Liver (tissue), 3 donors: ENCODE data around the gene HNRNPA1L2.
"Not testable (repeated sequence)": the region's sequence is repeated elsewhere in the genome, so short reads cannot be mapped to it uniquely, and the experiment has no call there.

Experiments
- EGR1 ChIP-seq, 2 donors: IDR thresholded peaks; 2 replicates each; pipeline ENCODE4 v1.6.1; 2016 to 2018; ENCODE audit warnings: antibody characterized with exemption in 2 of 2, low read depth in 2 of 2
- NR2F2 ChIP-seq: IDR thresholded peaks from 2 replicates; pipeline ENCODE4 v1.6.1; 2016; ENCODE audit warnings: antibody characterized with exemption
- YY1 ChIP-seq: IDR thresholded peaks from 2 replicates; pipeline ENCODE4 v1.6.1; 2016; ENCODE audit warnings: antibody characterized with exemption, mild to moderate bottlenecking
- TF ChIP-seq, protein P1 (sequence below): fragments of 150-350 bp; IDR thresholded peaks from 2 replicates; pipeline ENCODE4 v1.5.1; 2017; ENCODE audit warnings: improper control_type of control experiment, low read depth, low read length; ENCODE audit not compliant: missing input control
- TF ChIP-seq, protein P2 (sequence below): IDR thresholded peaks from 2 replicates; pipeline ENCODE4 v1.6.1; 2016; ENCODE audit warnings: antibody characterized with exemption
- TF ChIP-seq, protein P3 (sequence below): IDR thresholded peaks from 2 replicates; pipeline ENCODE4 v1.6.1; 2016; ENCODE audit warnings: antibody characterized with exemption
- donor health status: healthy.
- donor health status: healthy.

DNA sequence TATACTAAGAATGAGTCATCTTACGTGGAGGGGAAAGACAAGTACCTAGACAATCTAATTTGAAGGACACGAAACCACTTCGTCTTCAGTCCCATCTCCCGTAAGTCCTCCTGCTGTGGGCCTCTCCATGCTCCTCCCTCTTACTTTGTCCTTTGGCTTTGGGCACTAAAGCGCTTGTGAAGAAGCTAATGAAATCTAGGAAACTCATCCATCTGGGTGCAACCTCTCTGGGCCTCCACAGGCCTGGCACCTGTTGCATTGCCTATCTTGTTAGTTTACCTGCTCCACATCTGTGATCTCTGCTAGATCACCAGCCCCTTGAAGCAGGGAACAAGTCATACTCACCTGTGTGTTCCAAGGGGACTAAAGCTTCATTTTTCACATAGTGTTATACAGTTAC, 32.1 kb upstream of the HNRNPA1L2 start:
- TF ChIP-seq, protein P1, sequence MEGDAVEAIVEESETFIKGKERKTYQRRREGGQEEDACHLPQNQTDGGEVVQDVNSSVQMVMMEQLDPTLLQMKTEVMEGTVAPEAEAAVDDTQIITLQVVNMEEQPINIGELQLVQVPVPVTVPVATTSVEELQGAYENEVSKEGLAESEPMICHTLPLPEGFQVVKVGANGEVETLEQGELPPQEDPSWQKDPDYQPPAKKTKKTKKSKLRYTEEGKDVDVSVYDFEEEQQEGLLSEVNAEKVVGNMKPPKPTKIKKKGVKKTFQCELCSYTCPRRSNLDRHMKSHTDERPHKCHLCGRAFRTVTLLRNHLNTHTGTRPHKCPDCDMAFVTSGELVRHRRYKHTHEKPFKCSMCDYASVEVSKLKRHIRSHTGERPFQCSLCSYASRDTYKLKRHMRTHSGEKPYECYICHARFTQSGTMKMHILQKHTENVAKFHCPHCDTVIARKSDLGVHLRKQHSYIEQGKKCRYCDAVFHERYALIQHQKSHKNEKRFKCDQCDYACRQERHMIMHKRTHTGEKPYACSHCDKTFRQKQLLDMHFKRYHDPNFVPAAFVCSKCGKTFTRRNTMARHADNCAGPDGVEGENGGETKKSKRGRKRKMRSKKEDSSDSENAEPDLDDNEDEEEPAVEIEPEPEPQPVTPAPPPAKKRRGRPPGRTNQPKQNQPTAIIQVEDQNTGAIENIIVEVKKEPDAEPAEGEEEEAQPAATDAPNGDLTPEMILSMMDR, result not testable (repeated sequence)
- TF ChIP-seq, protein P2, sequence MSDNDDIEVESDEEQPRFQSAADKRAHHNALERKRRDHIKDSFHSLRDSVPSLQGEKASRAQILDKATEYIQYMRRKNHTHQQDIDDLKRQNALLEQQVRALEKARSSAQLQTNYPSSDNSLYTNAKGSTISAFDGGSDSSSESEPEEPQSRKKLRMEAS, result not testable (repeated sequence)
- TF ChIP-seq NR2F2; EGR1 (IDR thresholded peaks at IDR 0.05; ENCODE audit: low read depth in 2 of 2); YY1: not testable (repeated sequence)
- TF ChIP-seq, protein P3, sequence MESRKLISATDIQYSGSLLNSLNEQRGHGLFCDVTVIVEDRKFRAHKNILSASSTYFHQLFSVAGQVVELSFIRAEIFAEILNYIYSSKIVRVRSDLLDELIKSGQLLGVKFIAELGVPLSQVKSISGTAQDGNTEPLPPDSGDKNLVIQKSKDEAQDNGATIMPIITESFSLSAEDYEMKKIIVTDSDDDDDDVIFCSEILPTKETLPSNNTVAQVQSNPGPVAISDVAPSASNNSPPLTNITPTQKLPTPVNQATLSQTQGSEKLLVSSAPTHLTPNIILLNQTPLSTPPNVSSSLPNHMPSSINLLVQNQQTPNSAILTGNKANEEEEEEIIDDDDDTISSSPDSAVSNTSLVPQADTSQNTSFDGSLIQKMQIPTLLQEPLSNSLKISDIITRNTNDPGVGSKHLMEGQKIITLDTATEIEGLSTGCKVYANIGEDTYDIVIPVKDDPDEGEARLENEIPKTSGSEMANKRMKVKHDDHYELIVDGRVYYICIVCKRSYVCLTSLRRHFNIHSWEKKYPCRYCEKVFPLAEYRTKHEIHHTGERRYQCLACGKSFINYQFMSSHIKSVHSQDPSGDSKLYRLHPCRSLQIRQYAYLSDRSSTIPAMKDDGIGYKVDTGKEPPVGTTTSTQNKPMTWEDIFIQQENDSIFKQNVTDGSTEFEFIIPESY, result not testable (repeated sequence)
